Right hindlimb (tissue), 1 donor: ENCODE data around the gene FKTN.

Experiments
- DNase-seq: peaks from one replicate; pipeline ENCODE4 v3.0.0-alpha.2; 2018

FKTN gene

GRCh38 chr9:105679257-105680022, 121.5 kb downstream of the FKTN start:
- DNase-seq, result no peak

- no peak for DNase-seq
Measured at GRCh38 chr9:105681313-105681712, 123.4 kb downstream of the FKTN start.

- DNase-seq, result no peak
Measured at GRCh38 chr9:105681724-105682123, 123.8 kb downstream of the FKTN start.

- DNase-seq, result no peak
Measured at GRCh38 chr9:105683688-105684275, 125.9 kb downstream of the FKTN start.

- DNase-seq, result no peak
Measured at GRCh38 chr9:105686936-105687335, 129.0 kb downstream of the FKTN start.
